ENCODE data around the gene MGAT4A.
"Not testable (repeated sequence)": the region's sequence is repeated elsewhere in the genome, so short reads cannot be mapped to it uniquely, and the experiment has no call there.

MGAT4A gene

DNA sequence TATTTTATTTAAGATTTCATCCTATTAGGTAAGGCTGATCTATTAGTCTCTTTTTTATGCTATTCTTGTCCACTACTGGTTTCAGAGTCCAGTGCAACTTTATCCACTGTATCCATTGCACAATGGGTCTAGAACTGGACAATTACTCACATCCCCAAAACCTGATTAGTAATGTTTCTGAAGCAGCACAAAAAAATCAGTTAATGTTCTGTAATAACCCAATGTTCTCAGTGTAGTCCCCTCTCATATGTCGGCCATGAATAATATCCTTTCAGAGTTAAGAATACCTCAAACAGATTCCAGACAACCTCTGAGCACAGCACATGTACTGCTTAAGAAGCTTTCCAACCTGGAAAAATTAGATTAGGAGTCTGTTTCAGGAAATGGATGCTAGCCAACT is 29.7 kb downstream of the MGAT4A start:
- DNase-seq, result peak; percentile 41

DNA sequence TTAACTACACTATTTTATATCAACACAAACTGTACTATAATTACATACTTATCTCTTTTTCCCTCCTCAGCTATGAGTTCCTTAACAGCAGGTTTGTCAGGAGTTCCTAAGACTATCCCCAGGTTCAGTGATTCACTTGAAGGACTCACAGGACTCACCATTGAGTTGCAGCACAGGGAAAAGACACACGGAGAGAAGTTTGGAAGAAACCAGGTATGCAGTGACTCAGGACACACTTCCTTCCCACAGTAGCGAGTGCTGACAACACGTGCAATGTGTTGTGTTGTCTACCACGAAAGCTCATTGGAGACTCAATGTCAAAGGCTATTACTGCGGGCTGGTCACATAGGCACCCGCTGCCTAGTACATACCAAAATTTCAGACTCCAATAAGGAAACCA is 32.0 kb downstream of the MGAT4A start:
- no peak for DNase-seq

- DNase-seq, result no peak
Observed at GRCh38 chr2:98697651-98698337, 33.1 kb downstream of the MGAT4A start.

- no peak for DNase-seq
Observed at GRCh38 chr2:98696200-98696599, 34.7 kb downstream of the MGAT4A start.

DNA sequence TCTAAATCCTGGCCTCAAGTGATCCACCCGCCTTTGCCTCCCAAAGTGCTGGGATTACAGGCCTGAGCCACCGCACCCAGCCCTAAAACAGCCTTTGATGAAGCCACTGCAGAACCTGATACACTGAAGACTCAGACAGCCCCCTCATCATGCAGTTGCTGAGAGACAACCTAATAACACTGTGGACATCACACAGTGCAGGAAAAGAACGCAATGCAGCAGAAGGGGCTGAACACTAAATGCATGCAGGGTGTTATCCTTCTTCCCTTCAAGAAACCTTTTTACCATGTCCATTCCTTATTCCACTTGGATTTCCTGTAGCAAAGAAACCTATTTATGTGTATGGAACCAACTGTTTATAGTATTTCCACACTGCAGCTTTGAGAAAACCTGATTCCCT is 35.7 kb downstream of the MGAT4A start:
- no peak for DNase-seq

DNA sequence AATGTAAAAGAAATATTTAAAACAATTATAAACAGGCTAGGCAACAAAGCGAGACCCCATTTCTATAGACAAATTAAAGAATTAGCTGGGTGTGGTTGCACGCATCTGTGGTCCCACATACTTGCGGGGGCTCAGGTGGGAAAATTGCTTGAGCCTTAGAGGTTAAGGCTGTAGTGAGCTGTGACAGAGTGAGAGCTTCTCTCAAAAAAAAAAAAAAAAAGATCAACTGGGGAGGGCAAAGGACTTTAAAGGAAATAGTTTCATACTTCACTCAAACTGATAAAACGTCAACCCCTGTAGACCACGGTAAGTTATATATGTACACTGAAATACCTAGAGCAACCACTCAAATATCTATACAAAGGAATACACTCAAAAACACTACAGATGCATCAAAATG is 37.5 kb downstream of the MGAT4A start:
- no peak for DNase-seq

GRCh38 chr2:98692090-98693054 is 38.6 kb downstream of the MGAT4A start:
- no peak for DNase-seq

DNA sequence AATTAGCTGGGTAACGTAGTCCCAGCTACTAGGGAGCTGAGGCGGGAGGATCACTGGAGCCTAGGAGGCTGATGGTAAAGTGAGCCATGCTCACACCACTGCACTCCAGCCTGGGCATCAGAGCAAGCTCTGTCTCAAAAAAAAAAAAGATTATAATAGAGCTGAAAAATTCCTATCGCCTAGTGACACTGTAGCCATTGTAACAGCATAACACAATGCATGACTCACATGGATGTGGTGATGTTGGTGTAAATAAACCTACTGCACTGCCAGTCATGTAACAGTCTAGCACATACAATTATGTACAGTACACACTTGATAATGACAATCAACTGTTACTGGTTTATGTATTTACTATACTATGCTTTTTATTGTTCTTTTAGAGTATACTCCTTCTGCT is 39.6 kb downstream of the MGAT4A start:
- no peak for DNase-seq

GRCh38 chr2:98685930-98686887 is 44.7 kb downstream of the MGAT4A start:
- no peak for DNase-seq

- no peak for DNase-seq
Observed at GRCh38 chr2:98683728-98684127, 47.2 kb downstream of the MGAT4A start.

- no peak for DNase-seq
Observed at GRCh38 chr2:98676742-98677141, 54.2 kb downstream of the MGAT4A start.

- no peak for DNase-seq
Observed at GRCh38 chr2:98674233-98674964, 56.5 kb downstream of the MGAT4A start.

DNA sequence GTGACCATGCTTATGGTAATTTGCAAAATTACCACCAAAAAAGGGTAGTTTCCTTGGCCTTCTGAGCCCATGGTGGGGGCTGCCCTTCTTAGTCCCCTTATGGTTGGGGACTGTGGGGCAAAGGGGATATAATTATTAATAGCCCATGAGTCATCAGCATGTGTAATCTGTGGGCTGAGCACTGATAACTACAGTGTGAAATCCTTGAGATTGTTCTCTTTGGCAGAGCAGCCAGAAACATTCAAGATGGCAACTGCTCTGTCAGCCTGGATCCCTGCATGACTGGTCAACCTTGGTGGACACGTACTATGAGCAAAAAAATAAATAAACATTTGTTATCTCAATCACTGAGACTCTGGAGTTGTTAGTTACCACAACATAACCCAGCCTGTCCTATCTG is 61.3 kb downstream of the MGAT4A start:
- no peak for DNase-seq

DNA sequence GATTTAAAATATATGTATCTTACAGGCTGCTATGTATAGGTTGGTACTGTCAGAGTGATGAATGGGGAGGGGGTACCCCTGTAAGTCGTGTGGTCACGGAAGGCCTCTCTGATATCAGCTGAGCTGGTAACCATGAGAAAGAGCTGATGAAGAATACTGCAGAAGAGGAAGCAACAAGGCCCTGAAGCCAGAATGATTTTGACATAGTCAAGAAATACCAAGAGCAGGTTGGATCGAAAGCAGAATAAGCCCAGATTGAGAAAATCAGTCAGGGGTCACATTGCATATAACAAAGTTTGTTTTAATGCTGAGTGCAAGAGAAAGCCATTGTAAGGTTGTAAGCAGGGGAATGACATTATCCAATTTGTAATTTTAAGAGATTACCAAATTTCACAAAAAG is 65.3 kb downstream of the MGAT4A start:
- no peak for DNase-seq

DNA sequence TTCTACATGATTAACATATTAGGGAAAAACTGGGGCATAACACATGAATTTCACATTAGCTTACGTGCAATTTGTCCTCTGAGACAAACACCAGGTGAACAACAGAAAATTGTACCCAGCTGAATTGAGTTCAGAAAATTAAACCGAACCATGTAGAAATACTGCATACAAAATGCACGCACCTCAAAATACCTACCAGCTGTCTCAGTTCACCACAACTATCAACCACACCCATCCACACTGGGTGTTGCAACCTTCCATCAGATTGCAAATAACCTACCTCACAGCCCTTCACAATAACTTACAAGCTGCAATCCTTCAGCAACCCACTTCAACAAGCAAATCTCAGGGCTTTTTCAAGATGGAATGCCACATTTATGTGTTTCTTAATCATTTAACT is 66.6 kb downstream of the MGAT4A start:
- no peak for DNase-seq

DNA sequence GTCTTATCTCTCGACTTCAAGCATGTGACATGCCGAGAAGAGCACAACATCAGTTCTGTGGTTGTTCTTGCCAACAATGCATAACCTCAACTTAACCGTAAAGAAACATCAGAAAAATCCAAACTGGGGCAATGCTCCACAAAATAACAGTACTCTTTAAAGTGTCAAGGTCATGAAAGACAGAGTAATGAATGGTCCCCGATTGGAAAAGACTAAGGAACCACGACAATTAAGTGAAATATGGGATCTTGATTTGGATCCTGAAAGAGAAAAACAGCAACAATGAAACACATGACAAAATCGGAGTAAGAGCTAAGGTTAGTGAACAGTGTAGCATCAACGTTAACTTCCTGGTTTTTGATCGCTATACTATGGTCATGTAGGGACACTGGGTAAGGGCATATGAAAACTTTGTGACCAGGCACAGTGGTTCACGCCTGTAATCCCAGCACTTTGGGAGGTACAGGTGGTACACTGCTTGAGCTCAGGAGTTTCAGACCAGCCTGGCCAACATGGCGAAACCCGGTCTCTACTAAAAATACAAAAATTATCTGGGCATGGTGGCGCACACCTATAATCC is 67.3 kb downstream of the MGAT4A start:
- DNase-seq, result no peak

GRCh38 chr2:98659491-98659840 is 71.5 kb downstream of the MGAT4A start:
- not testable (repeated sequence) for DNase-seq

DNA sequence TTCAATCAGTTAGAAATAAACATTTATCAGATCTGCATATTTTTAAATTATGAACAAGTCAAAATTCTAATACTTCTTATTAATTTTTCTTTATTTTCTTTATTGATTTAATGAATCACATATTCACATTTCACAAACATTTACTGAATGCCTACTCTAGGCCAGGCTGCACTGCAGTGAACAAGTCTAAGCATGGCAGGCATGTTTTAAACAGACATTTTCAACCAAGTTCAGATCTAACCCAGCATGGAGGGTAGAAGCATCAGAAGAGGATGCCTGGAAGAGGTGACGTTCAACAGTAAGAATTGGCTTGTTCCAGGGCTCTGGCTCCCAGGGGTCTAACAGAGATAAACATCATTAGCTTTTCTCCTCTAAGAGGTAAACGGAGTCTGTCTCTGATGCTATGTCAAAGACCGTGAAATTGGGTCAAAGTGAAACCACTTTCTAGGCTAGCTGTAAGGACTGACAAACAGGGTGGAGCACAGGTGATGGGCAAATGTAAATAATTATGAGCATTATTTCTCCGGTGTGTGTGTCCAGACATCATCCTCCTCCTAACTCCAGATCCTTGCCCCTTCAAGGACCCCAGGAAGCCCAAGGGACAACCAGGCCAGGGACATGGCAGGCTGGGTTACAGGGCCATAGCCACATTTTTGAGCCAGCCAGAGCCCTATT is 72.0 kb downstream of the MGAT4A start:
- no peak for DNase-seq

DNA sequence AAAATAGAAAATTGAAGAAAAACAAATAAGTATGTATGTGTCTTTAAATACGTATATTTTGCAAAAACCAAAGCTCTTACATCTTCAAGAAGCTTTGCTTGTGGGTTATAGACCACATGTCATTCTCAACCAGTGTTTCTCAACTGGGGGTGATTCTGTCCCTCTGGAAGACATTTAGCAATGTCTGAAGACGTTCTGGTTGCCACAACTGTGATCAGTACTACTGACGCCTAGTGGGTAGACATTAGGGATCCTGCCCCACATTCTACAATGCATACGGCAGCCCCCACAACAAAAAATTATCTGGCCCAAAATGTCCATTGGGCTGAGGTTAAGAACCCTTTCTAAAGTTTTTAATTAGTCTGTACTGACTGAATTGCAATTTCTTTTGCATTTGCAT is 74.1 kb downstream of the MGAT4A start:
- no peak for DNase-seq

- DNase-seq, result no peak
Observed at GRCh38 chr2:98654699-98655495, 76.0 kb downstream of the MGAT4A start.

DNA sequence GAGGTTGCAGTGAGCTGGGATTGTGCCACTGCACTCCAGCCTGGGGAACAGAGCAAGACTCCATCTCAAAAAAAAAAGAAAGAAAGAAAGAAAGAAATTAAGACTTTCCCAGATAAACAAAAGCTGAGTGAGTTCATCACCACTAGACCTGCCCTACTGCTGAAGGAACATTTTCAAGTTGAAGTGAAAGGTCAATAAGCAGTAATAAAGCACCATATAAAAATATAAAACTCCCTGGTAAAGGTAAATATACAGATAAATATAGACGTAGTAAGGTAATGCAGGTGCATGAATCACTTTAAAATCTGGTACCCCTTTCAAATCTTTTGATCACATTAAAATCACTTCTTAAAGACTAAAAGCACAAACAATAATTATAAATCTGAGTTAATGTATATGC is 79.9 kb downstream of the MGAT4A start:
- no peak for DNase-seq

Data from HCEC 1CT (cell line).